HG03432 (cell line): ENCODE data around the gene DPP9.
"Not testable (repeated sequence)": the region's sequence is repeated elsewhere in the genome, so short reads cannot be mapped to it uniquely, and the experiment has no call there.

Experiments
- ATAC-seq: cut with Tn5 transposase; IDR thresholded peaks from one replicate; pipeline ENCODE4 v1.9.1; 2021; ENCODE audit warnings: mild to moderate bottlenecking, moderate library complexity; ENCODE audit not compliant: unreplicated experiment

DPP9 gene

DNA sequence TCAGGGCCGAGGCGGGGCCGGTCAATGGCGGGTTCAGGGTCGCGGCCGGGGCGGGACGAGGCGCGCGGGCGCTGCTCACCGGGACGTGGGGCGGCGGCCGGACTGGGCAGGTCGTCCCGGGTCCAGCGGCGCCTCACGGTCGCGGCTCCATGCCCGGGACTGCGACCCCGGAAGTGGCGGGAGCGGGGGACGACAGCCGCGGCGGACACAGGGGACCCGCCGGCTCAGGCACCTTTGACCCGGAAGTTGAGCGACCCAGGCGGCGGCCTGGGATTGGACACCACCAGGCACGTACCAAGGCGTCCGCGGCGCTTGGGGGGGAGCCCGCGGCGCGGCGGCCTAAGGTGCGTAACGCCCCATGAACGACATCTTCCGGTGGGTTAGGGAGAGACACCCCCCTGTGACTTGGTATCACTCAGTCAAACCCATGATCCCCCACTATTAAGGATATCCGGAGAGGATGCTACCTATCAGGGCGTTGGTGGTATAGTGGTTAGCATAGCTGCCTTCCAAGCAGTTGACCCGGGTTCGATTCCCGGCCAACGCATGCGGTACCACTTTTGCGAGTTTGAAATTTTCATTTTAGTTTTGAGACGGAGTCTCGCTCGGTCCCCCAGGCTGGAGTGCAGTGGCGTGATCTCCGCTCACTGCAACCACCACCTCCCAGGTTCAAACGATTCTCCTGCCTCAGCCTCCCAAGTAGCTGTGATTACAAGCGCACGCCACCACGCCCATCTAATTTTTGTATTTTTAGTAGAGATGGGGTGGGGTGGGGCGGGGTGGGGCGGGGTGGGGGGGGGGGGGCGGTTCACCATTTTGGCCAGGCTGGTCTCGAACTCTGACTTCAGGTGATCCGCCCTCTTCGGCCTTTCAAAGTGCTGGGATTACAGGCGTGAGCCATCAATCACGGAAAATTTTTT is at the start of gene DPP9:
Gene DPP9, minus strand, starts transcription at position 248 of the 920 bp plus-strand sequence. CDS start 3,936 bp downstream, outside the sequence.
- peak; percentile 85 for ATAC-seq

- ATAC-seq, result no peak
Measured at GRCh38 chr19:4773047-4773640, 49.5 kb upstream of the DPP9 start.

DNA sequence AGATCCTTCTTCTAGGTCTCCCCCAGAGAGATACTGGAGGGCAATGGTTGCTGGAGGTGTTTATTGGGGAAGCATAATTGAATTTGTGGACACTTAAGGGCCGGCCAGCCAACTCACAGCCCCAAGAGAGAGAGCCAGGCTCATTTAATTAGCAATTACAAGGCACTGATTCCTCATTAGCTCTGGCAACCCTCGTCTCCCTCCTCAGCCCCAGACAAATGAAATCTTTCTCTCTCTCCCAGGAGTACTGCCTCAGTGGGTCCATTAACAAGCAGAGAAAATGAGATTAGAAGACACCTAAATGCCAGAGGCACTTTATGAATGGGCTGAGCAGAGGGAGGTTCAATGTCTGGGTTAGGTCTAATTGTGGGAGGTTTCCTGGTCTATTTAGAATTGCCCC is 48.9 kb upstream of the DPP9 start:
- no peak for ATAC-seq

DNA sequence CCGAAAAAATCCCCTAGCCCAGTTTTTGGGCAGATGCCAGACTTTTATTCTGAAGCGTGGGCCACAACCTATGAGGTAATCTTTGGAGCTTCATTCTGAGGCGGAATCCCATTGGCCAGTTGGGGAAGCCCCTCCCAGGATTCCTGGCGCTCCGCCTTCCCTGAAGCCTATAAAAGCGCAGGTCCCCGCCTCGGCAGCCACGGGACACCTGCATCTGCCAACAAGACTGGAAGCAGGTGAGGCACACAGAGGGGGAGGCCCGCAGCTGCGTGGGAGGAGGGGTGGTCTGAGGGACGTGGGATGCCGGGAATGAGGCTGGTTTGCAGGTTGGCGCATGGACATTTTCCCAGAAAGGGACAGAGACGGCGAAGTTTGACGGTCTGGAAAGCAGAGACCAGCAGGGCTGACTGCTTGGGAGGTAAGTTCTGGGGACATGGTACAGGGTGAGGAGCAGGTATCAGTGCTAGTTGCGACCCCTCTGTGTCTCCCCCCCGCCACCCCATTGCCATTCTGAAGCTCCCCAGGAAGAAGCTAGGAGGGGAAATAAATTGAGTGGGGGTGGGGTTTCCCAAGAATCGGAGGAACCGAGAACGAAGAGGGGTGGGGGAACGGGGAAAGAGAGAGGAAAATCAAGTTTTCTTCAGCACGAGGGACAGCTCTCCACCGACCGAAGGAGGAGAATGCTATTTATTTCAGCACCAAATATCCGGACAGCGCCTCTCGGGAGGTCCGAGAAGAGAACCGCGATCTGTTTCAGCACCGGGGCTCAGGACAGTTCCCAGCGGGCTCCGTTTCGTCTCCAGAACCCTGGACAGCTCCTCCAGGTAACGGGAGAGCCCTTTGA is 45.5 kb upstream of the DPP9 start:
- ATAC-seq, result no peak

DNA sequence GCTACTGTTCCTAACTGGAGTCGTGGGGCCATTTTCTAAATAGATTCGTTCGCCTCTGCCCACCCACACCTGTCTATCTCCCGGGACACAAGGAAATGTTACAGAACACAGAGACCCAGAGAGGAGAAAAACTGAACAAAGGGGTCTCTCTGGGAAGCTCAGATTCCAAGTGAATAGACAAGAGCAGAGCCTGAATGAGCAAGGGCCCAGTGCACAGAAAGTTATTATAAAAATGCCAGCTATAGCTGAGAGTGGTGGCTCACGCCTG is 40.7 kb upstream of the DPP9 start:
- no peak for ATAC-seq

GRCh38 chr19:4763021-4763420 is 39.4 kb upstream of the DPP9 start:
- ATAC-seq, result no peak

- no peak for ATAC-seq
Measured at GRCh38 chr19:4760285-4760650, 36.6 kb upstream of the DPP9 start.

- ATAC-seq, result peak; percentile 45
Measured at GRCh38 chr19:4759388-4760284, 36.0 kb upstream of the DPP9 start.

DNA sequence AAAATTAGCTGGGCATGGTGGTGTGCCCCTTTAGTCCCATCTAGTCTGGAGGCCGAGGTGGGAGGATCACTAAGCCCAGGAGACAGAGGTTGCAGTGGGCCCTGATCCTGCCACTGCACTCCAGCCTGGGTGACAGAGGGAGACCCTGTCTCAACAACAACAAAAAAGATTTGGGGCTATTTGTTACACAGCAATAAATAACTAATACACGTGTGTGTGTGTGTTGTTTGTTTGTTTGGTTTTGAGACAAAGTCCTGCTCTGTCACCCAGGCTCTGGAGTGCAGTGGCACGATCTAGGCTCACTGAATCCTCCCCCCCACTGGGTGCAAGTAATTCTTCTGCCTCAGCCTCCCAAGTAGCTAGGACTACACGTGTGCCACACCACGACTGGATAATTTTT is 35.0 kb upstream of the DPP9 start:
- ATAC-seq, result no peak

GRCh38 chr19:4758082-4758481 is 34.4 kb upstream of the DPP9 start:
- ATAC-seq, result no peak

DNA sequence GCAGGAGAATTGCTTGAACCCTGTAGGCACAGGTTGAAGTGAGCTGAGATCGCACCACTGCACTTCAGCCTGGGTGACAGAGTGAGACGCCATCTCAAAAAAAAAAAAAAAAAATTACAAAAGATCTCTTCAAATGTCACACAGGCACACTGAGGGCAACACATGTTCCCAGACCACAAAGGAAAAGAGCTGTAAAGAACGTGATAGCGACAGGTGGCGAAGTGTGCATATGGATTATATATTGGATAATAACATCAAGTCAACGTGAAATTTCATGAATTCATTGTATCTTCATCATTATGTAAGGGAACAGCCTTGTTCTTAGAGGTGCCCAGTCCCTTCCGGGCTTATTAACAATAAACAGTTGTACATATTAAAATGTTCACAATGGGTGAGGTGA is 31.8 kb upstream of the DPP9 start:
- no peak for ATAC-seq

- no peak for ATAC-seq
Measured at GRCh38 chr19:4754248-4754647, 30.6 kb upstream of the DPP9 start.

GRCh38 chr19:4749870-4750590 is 26.4 kb upstream of the DPP9 start:
- no peak for ATAC-seq

DNA sequence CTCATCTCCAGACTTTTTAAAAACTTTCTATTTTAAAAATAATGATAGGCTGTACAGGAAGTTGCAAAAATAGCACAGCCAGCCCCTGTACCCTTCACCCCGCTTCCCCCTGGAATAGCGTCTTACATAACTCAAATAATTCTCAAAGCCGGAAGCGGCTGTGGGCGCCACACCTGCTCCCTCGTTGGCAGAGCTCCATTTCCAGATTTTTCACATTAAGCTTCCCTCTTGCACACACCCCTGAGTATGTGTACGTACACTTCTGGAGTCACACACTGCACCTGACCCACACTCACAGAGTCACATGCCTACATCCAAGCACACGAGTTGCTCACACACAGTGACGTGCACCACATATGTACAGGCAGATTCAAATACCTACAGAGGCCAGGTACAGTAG is 24.9 kb upstream of the DPP9 start:
- ATAC-seq, result no peak

DNA sequence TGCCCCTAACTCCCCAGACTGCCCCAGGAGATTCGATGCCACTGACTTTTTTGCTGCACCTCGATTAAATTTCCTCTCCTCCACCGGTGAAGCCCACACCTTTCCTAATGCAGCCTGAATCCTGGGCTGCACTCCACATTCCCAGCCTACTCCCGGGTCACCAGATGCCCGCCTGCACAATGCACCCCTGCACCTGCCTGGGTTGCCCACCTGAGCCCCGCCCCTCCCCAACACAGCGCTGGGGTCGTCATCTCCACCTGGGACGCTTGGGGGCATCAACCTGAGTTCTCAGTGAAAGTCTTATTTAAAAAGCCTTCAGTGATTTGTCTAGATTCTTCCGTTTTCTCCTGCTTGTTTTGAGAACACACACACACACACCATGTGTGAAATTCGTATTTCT is 24.5 kb upstream of the DPP9 start:
- ATAC-seq, result no peak

- ATAC-seq, result no peak
Measured at GRCh38 chr19:4745986-4746385, 22.3 kb upstream of the DPP9 start.

DNA sequence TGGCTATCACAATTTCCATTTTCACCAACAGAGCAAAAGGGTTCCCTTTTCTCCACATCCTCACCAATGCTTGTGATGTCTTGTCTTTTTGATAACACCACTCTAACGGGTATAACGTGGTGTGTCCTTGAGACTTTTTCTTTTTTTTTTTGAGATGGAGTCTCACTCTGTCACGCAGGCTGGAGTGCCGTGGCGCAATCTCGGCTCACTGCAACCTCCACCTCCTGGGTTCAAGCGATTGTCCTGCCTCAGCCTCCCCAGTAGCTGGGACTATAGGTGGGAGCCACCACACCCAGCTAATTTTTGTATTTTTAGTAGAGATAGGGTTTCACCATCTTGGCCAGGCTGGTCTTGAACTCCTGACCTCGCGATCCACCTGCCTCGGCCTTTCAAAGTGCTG is 21.5 kb upstream of the DPP9 start:
- not testable (repeated sequence) for ATAC-seq

GRCh38 chr19:4744451-4745174 is 21.0 kb upstream of the DPP9 start:
- ATAC-seq, result no peak
